HepG2 (cell line): ENCODE data around the gene TAB2. TPM values are rescaled to one million over a fixed set of nuclear protein-coding genes. Genes with fewer than 3 reads are reported as not detected.

ENCODE experiments used
- AHR ChIP-seq: IDR thresholded peaks from 2 replicates; pipeline ENCODE4 v1.6.1; 2018; ENCODE audit warnings: missing genetic modification reagents, missing compliant biosample characterization
- CBFB ChIP-seq: sonication (generic); formaldehyde crosslinking; IDR thresholded peaks from 2 replicates; pipeline ENCODE4 v1.4.0; 2020; ENCODE audit warnings: missing genetic modification reagents
- CENPT ChIP-seq: sonication (generic); formaldehyde crosslinking; IDR thresholded peaks from 2 replicates; pipeline ENCODE4 v1.8.0; 2022; ENCODE audit warnings: low read depth, mild to moderate bottlenecking, moderate library complexity, missing genetic modification reagents
- ERF ChIP-seq: IDR thresholded peaks from 2 replicates; pipeline ENCODE4 v1.6.1; 2018; ENCODE audit warnings: missing biosample characterization, missing genetic modification reagents
- GATAD2A ChIP-seq: IDR thresholded peaks from 2 replicates; pipeline ENCODE4 v1.6.1; 2016
- HCFC1 ChIP-seq: fragments of 150-350 bp; IDR thresholded peaks from 2 replicates; pipeline ENCODE4 v1.6.1; 2014; ENCODE audit warnings: low read depth, low read length
- IKZF5 ChIP-seq: IDR thresholded peaks from 2 replicates; pipeline ENCODE4 v1.6.1; 2018; ENCODE audit warnings: missing genetic modification reagents, mild to moderate bottlenecking, missing compliant biosample characterization
- LCORL ChIP-seq, 2 experiments: fragments of 450-650 bp in 1 of 2; sonication (generic) in 1 of 2; formaldehyde crosslinking in 1 of 2; IDR thresholded peaks; 2 replicates each; pipeline versions ENCODE4 v1.5.0 to v1.6.1; 2017 to 2020; ENCODE audit warnings: antibody characterized with exemption in 1 of 2, missing genetic modification reagents in 1 of 2
- MED1 ChIP-seq: sonication (generic); formaldehyde crosslinking; IDR thresholded peaks from 2 replicates; pipeline ENCODE4 v1.4.0; 2020; ENCODE audit warnings: missing genetic modification reagents
- PHF21A ChIP-seq: sonication (generic); formaldehyde crosslinking; IDR thresholded peaks from 2 replicates; pipeline ENCODE4 v1.5.0; 2020; ENCODE audit warnings: mild to moderate bottlenecking, missing genetic modification reagents
- POGK ChIP-seq: sonication (generic); formaldehyde crosslinking; conservative IDR thresholded peaks from 2 replicates; pipeline ENCODE4 v1.8.0; 2022; ENCODE audit warnings: mild to moderate bottlenecking, moderate library complexity, missing genetic modification reagents
- TBL1XR1 ChIP-seq: fragments of 150-350 bp; IDR thresholded peaks from 2 replicates; pipeline ENCODE4 v1.6.1; 2014; ENCODE audit warnings: borderline replicate concordance, low read length; ENCODE audit not compliant: partially characterized antibody
- XRCC5 ChIP-seq: fragments of 200-400 bp; formaldehyde crosslinking; optimal IDR thresholded peaks from 2 replicates; pipeline ENCODE3; 2017; ENCODE audit warnings: mild to moderate bottlenecking, low read length
- ZBTB25 ChIP-seq: IDR thresholded peaks from 2 replicates; pipeline ENCODE4 v1.6.1; 2018; ENCODE audit warnings: missing genetic modification reagents
- ZNF124 ChIP-seq: sonication (generic); formaldehyde crosslinking; IDR thresholded peaks from 2 replicates; pipeline ENCODE4 v1.4.0; 2020; ENCODE audit warnings: missing genetic modification reagents
- ZNF263 ChIP-seq: sonication (generic); formaldehyde crosslinking; IDR thresholded peaks from 2 replicates; pipeline ENCODE4 v1.4.0; 2020; ENCODE audit warnings: missing genetic modification reagents
- ZNF280D ChIP-seq: sonication (generic); formaldehyde crosslinking; IDR thresholded peaks from 2 replicates; pipeline ENCODE4 v1.5.1; 2020; ENCODE audit warnings: mild to moderate bottlenecking, missing genetic modification reagents
- polyA plus RNA-seq, 8 experiments: library from polyadenylated mRNA; depleted of rRNA in 3 of 8; stranded (reverse) in 7 of 8; unstranded in 1 of 8; fragments of >200 nt; fragmentation: Illumina TruSeq in 4 of 8; extraction: Trizol in 4 of 8; gene quantifications; 2 replicates each; pipeline versions ENCODE4 v1.2.1 to v1.2.3, GENCODE V29; 2011 to 2016; ENCODE audit warnings: low read depth in 4 of 8, missing spikeins in 1 of 8, mixed read lengths in 1 of 8; ENCODE audit not compliant: insufficient read depth in 1 of 8
- total RNA-seq, 5 experiments: library from RNA; depleted of rRNA; stranded (reverse); fragments of >200 nt; fragmentation: Illumina TruSeq; extraction: Trizol; gene quantifications; 2 replicates each; pipeline ENCODE4 v1.2.3, GENCODE V29; 2016; ENCODE audit warnings: low read depth in 1 of 5

The TAB2 gene
- total and polyA plus RNA-seq, 2 of the 13 experiments (the other 11 are each of a cell fraction or from before 2014, with no cell fraction given), result 23.7 to 50.2 TPM

GRCh38 chr6:149431905-149432775 lies 114.6 kb downstream of the TAB2 start (continued):
- TF ChIP-seq ZNF280D (CRISPR knock-in tag) (peak; percentile 38; the same call in 1 of the 2 replicates), XRCC5 (peak; percentile 79), ERF (CRISPR knock-in tag) (peak; percentile 65; the same call in 1 of the 2 replicates), GATAD2A (peak; percentile 55), ZBTB25 (CRISPR knock-in tag) (0 out of 2 replicates have a peak, but pooled peaks have one; percentile 50), LCORL (IDR thresholded peaks at IDR 0.05) (no peak), LCORL (CRISPR knock-in tag; IDR thresholded peaks at IDR 0.05) (peak; percentile 65; the same call in 1 of the 2 replicates), TBL1XR1 (peak; percentile 22), PHF21A (CRISPR knock-in tag) (no peak), AHR (CRISPR knock-in tag) (peak; percentile 83; the same call in 1 of the 2 replicates), IKZF5 (CRISPR knock-in tag) (peak; percentile 85; the same call in 1 of the 2 replicates), MED1 (0 out of 2 replicates have a peak, but pooled peaks have one; percentile 15), ZNF124 (CRISPR knock-in tag) (0 out of 2 replicates have a peak, but pooled peaks have one; percentile 73), CBFB (CRISPR knock-in tag) (peak; percentile 66; the same call in 1 of the 2 replicates), CENPT (CRISPR knock-in tag) (no peak), POGK (CRISPR knock-in tag) (0 out of 2 replicates have a peak, but pooled peaks have one; percentile 37), ZNF263 (CRISPR knock-in tag) (peak; percentile 18; the same call in 1 of the 2 replicates), HCFC1 (peak; percentile 24; the same call in 1 of the 2 replicates)
